DMS 273 (cell line): ENCODE data around the gene PRR19.

Experiments
- DNase-seq: peaks from one replicate; lab custom pipeline; 2025; ENCODE audit not compliant: unreplicated experiment; lab: John Stamatoyannopoulos, UW

The PRR19 gene

DNA sequence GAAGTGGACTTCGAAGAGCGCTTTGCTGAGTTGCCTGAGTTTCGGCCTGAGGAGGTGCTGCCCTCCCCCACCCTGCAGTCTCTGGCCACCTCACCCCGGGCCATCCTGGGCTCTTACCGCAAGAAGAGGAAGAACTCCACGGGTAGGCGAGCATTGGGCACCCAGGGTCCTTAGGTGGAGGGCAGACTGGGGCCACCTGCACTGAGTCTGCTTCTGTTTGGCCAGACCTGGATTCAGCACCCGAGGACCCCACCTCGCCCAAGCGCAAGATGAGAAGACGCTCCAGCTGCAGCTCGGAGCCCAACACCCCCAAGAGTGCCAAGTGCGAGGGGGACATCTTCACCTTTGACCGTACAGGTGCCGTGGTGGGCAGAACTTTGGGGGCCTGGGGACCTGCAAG is 8.0 kb upstream of the PRR19 start:
- no peak for DNase-seq

DNA sequence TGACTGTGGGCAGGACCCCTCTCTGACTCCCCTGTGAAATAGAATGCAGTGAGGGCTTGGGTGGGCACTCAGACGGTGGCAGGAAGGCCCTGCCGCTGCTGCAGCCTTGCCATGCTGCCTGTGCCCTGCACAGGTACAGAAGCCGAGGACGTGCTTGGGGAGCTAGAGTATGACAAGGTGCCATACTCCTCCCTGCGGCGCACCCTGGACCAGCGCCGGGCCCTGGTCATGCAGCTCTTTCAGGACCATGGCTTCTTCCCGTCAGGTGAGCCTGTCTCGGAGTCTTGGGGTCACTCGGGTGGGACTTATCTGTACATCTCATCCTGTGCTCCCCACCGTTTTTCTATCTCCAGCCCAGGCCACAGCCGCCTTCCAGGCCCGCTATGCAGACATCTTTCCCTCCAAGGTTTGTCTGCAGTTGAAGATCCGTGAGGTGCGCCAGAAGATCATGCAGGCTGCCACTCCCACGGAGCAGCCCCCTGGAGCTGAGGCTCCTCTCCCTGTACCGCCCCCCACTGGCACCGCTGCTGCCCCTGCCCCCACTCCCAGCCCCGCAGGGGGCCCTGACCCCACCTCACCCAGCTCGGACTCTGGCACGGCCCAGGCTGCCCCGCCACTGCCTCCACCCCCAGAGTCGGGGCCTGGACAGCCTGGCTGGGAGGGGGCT is 7.3 kb upstream of the PRR19 start:
- no peak for DNase-seq

DNA sequence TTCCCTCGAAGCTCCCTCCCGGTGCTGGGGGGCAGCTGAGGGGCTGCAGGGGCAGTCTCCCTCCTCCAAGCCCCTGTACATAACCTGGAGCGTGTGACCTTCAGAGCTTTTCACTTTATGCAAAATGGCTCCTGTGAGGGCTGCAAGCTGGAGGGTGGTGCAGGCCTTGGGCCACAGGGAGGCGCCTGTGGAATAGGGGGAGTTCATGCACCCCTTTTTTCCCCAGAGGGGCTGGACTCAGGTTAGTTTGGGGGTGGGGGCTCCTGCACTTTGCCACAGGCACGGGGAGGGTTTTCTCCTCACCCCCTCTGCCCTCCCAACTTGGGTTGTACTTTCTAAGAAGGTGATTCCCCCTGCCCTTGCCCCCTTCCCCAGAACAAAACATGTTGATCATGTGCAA is 6.6 kb upstream of the PRR19 start:
- DNase-seq, result no peak

DNA sequence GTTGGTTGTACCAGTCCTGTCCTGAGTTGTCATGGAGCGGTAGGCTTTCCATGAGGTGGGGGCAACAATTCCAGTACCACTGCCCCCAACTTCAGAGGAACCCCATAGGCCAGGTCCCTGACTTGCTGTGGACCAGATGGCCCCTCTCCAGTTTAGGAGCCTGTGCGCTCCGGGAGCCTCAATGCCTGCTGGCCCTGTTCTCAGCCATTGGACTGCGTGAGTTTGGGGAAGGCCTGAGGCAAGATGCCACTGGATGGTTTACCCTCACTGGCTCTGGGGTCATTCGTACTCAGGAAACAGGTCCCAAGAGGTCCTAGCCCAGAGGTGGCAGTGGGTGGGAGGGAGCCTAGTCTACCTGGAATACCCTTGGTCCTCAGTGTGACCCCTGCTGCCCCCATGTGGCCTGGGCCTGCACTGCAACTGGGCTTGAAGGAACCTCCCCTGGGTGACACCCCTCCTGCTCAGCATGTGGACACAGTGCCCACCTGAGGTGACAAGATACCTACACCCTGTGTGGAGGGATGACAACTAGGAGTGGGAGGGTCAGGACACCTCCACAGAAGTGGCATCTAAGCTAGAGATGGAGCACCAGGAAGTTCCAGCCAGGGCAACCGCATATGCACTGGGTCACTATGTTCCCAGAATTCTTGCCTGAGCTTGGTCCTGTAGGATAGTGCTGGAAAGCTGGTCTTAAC is 6.0 kb upstream of the PRR19 start:
- peak; percentile 89 for DNase-seq

DNA sequence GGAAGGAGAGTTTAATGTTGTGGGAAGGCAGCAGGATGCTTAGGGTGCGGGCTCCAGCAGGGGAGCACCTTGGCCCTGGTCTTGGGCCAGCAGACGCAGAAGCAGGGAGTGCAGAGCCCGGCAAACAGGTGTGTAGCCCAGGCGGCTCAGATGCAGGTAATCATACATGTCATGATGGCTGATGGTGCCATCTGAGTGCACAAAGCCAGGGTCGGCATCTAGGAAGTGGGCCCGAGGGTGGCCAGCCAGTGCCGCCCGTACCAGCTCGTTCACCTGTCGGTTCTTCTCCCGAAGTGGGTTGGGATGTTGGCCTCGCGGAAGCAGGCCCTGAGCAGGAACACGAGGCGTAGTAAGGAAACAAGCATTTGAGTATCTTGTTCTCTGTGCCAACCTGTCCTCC is 4.9 kb upstream of the PRR19 start:
- DNase-seq, result no peak

DNA sequence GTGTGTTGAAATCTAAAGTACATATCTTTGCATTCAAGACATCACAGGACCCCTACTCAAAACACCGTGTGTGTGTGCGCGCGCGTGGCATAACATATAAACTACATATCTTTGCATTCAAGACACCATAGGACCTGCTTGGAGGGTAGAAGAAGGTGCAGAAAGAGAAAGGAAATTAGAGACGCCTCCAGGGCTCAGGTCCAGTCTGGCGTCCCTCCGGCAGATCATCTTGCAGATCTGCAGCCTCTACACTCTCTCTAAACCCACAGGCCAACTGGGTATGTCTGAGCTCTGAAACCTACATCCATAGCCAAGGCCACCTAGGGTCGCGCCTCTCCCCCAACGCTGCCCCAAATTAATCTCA is 1.2 kb downstream of the PRR19 start:
- no peak for DNase-seq

DNA sequence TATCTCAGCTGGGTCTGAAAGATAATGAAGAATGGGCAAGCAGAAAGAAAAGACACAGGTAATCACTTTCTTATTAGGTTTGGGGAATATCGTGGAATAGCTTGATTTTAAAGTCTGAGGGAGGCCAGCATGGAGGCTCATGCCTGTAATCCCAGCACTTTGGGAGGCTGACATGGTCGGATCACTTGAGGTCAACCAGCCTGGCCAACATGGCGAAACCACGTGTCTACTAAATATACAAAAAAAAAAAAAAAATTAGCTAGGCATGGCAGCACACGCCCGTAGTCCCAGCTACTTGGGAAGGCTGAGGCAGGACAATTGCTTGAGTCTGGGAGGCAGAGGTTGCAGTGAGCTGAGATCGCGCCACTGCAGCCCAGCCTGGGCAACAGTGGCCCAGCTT is 1.9 kb downstream of the PRR19 start:
- no peak for DNase-seq

DNA sequence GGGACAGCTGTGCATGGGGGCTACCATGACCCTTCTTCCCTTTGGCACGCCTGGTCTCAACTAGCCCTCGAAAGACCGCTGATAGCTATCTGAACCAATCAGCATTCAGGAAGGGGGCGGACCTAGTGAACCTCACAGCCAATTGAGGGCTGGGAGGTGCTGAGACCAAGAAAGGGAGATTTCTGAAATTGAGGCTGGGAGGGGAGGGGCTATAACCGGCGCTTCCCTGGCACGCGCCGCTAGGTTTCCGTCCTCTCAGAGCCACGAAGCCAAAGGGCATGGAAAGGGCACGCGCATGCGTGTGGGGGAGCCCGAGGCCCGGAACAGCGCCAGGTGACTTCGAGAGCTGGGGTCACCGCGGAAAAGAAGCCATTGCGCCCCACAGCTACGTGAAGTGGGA is 4.7 kb downstream of the PRR19 start:
- no peak for DNase-seq

DNA sequence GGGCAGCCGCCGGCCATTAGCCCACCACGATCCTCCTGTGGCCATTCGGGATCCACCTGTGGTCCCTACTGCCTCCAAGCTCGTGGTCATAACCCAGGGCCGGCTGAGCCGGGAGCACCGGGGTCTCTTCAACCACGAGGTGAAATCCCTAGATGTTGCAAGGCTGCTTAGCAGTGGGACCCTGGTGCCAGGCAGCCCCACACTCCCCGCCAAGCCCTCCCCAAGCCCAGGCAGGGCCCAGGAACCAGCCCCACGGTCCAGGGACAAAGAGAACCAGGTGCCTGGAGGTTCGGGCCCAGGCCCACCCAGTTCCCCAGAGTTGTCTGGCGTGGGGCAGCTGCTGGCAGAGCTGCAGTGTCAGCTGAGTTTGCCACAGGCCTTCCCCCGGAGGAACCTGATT is 7.8 kb downstream of the PRR19 start:
- DNase-seq, result no peak

DNA sequence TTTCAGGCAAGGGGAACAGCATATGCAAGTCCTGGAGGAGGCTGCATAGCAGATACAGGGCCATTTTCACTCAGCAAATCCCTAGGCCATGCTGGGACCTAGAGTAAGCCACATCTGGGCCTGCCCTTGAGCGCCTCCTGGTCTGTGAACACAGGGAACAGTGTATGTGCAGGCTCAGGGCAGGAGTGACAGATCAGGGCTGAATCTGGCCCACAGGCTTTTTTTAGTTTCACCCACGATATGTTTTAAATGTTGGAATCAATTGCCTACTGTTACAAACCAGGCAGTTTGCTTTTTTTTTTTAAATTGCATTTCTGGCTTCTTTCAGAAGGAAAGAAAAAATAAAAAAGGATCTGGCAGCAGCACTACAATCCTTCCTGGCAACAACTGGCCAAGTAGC is 9.7 kb downstream of the PRR19 start:
- peak; percentile 44 for DNase-seq

DNA sequence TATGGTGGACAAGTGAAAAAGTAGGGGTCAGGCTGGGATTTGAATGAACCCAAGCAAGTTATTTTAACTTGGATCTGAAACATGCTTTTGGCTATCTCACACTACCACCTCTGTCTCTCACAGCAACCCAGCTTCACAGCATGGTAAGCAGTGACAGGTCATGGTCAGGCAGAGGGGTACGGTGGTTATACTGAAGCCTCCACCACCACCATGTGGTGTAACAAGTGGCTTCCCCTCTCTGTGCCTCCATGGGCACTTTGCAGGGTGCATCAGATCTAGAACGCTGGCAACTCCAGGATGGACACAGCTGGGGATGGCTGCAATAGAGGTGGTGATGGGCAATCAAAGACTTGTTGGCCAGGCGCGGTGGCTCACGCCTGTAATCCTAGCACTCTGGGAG is 10.4 kb downstream of the PRR19 start:
- DNase-seq, result no peak

DNA sequence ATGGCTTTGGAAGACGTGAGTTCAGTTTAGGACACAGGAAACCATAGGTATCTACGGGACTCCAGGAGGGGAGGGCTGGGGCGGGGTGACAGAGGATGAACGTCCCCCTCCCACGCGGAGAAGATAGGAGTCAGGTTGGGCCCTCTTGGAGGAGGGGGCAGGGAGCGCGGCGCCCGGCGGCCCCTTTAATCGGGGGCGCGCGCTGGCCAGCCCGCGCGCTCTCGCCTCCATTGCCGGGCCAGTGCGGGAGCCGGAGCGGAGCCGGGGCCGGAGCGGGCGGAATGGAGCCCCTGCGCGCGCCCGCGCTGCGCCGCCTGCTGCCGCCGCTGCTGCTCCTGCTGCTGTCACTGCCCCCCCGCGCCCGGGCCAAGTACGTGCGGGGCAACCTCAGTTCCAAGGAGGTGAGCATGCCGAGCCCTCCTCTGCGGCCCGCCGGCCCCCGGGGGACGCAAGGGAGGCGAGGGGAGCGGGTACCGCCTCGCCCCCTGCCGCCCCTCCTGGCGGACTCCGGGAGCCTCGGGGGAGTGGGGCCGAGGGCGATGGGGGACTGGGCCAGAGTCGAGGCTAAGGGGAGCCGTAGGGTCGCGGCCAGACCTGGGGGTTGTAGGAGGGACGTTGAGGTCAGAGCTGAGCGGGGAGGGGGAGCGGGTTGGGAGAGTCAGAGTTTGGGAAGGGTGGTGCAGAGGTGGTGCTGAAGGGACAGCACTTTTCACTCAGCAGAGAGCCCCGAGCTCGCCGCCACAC is 11.3 kb downstream of the PRR19 start, which contains the start of gene TMEM145:
TSS of gene TMEM145 (plus strand) at position 214 of the 744 bp plus-strand sequence. CDS start at position 282, 68 bp downstream.
- peak; percentile 91 for DNase-seq

DNA sequence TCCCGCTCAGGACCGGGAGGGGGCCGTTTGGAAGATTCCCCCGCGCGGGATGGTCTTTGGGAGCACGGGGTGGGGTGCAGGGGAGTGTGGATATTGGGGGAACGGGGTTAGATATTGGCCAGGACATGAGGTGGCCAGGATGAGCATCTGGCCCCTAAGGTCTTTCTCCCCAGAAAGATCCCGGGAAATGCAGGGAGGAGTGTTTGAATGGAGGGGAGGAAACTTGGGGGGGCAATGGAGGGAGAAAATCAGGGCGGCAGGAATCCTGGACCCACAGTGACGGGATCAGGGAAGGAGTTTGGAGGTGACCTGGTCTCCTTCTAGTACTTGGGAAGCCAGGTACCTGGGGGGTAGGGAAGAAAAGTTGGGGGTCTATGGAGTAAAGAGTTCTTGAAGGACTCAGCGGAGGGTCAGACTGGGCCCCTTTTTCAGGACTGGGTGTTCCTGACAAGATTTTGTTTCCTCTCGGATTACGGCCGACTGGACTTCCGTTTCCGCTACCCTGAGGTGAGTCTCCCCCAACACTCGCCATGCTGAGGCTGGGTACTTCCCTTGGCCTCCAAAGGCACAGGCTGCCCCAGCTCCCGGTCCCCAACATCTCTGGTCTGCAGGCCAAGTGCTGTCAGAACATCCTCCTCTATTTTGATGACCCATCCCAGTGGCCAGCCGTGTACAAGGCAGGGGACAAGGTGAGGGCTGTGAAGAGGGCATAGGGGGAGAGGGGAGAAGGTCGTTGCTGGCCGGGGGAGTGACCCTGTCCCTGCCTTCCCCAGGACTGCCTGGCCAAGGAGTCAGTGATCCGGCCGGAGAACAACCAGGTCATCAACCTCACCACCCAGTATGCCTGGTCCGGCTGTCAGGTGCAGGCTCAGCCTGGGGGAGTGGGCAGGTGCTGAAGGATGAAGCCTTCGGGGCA is 12.2 kb downstream of the PRR19 start:
- no peak for DNase-seq

DNA sequence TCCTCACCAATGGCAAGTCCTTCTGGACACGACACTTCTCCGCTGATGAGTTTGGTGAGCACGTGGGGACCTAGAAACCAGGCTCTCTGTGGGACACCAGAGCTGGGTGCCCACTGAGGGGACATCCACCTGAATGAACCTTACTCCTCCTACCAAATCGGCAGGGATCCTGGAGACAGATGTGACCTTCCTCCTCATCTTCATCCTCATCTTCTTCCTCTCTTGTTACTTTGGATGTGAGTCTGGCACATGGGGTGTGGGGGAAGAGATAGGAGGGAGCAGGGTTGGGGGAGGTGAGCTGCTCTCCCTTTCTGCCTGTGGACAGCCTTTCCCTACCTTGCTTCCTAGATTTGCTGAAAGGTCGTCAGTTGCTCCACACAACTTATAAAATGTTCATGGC is 13.1 kb downstream of the PRR19 start:
- DNase-seq, result no peak

DNA sequence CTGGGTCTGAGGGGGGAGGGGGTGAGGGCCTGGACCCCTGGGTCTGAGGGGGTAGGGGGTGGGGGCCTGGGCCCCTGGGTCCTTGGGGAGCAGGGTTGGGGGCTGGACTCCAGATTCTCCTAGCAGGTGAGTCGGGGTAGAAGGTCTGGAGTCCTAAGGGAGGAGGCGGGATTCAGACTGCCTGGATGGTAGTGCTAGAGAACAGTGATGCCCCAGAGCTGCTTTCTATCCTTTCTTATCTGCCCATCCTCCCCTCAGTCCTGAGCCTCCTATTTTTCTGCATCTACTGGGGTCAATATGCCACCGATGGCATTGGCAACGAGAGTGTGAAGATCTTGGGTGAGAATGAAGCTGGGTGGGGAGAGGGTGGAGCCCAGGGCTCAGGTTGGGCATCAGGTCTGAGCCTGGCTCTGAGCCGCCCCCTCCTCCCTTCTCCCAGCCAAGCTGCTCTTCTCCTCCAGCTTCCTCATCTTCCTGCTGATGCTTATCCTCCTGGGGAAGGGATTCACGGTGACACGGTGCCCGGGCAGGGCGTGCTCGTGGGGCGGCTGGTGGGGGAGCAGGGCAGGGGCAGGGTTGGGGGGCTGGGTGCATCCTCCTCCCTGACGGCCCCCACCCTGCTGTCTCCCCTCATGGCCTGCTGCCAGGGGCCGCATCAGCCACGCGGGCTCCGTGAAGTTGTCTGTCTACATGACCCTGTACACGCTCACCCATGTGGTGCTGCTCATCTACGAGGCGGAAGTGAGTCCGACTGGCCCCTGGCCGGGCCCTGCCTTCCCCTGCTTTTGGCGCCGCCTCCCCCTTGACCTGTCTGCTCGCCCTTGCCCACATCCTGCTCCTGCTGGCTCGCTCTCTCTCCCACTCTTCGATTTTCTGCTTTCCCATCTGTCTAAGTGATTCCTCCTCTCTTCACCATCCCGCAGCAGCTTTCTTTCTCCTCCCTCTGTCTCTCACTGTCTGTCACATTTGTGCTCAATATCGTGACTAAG is 14.6 kb downstream of the PRR19 start:
- DNase-seq, result peak; percentile 58

DNA sequence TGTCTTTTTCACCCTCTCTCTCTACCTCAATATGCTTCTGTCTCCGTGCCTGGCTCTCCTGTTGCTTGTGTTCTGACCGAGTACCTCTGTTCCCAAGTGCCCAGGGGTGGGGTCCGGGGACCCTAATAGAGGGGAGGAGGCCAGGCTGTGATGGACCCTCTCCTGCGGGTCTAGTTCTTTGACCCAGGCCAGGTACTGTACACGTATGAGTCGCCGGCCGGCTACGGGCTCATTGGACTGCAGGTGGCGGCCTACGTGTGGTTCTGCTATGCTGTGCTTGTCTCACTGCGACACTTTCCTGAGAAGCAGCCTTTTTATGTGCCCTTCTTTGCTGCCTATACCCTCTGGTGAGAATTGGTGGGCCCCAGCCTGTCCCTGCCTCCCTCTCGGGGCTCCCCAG is 15.6 kb downstream of the PRR19 start:
- no peak for DNase-seq

DNA sequence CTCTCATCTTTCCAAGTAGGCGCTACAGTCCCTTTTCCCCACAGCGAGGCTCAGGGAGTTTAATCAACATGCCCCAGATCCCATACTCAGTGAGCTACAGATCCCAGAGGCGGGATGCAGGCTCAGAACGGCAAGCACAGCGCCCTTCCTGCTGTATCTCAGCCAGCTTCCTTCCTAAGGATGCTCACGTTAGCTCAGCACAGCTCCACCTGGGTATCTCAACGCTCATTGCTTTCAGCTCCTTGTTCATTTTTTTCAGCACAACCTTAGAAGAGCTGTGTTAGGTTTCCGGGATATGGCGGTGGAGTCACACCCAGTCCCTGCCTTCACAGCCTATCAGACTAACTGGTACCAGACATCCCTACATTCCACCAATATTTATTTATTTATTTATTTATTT is 20.4 kb downstream of the PRR19 start:
- DNase-seq, result no peak

DNA sequence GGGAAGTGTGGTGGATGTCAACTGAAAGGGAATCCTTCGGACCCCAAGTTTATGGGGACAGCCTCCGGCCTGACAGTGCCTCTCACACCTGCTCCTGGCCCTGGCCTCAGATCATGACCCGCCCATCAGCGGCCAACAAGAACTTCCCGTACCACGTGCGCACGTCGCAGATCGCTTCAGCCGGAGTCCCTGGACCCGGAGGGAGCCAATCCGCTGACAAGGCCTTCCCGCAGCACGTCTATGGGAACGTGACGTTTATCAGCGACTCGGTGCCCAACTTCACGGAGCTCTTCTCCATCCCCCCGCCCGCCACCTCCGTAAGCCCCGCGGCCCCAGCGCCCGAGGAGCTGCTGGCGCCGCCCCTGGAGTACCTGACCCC is 21.5 kb downstream of the PRR19 start:
- no peak for DNase-seq

DNA sequence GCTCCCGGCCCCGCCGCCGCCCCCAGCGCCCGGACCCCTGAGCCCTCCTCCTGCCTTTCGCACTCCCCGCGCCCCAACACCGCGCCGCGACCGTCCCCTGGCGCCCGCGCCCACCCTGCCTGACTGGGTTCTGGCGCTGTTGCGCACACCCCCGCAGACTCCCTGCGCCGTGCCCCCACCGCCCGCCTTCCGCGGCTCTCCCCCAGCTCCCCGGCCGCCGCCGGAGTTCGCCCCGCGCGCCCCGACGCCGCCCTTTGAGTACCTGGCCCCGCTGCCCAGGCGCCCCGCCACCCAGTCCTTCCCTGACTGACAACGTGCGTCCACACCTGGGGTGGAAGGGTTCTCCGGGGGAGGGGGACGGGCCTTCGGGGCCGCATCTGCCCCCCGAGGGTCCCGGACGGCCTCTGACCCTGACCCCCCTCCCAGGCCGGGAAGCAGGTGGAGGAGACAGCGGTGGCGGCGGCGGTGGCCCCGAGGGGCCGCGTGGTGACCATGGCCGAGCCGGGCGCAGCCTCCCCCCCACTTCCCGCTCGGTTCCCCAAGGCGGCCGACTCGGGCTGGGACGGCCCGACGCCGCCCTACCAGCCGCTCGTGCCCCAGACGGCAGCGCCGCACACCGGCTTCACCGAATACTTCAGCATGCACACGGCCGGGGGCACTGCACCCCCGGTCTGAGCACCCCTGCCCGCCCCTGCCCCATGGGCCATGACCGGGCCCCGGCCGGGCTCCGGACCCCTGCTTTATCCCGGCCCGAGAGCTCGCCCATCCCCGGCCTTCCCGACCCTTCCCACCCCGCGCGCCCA is 22.1 kb downstream of the PRR19 start:
- DNase-seq, result peak; percentile 74
